GM04503 (cell line): ENCODE results near the gene FXR2.
"Not testable (repeated sequence)": the region's sequence is repeated elsewhere in the genome, so short reads cannot be mapped to it uniquely, and the experiment has no call there.

Experiments
- DNase-seq: peaks from one replicate; pipeline ENCODE4 v3.0.0-alpha.2; 2012; ENCODE audit warnings: low read depth

FXR2 gene

DNA sequence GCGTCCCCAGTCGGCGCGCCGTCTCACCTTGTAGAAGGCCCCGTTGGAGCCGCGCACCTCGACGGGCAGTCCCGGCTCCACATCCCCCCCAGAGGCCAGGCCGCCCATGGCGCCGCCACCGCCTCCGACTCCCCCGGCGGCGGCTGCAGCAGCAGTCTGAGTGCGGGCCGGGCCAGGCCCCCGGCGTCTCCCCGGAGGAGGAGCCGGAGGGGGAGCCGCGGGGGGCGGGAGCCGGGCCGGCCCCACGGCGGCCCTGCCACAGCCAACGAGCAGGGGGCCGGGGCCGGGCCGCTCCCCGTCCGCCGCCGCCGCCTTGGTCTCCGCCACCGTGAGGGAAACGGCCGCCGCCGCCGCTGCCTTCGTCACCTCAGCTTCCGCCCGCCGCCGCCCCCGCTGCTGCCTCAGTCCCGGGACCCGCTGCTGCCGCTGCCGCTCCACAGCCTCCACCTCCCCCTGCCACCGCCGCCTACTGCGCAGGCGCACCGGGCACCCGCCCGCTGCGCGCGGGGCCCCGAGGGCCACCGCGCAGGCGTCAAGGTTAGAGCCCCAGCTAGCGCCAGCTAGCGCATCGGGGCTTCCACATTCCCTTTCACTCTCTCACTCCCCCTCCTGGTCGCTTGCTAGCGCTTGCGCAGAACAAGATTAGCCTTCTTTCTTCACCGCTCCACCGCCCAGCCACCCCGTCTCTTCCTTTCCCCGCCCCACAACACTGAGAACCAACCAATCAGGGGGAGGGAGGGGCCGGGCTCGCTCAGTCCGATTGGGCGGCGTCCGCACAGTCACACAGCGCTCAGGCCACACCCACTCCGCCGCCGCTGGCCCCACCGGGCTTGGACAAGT lies at the start of gene FXR2:
TSS of gene FXR2 (minus strand) at position 473 of the 840 bp plus-strand sequence. CDS start at position 108, 365 bp downstream.
- DNase-seq: peak; percentile 97

DNA sequence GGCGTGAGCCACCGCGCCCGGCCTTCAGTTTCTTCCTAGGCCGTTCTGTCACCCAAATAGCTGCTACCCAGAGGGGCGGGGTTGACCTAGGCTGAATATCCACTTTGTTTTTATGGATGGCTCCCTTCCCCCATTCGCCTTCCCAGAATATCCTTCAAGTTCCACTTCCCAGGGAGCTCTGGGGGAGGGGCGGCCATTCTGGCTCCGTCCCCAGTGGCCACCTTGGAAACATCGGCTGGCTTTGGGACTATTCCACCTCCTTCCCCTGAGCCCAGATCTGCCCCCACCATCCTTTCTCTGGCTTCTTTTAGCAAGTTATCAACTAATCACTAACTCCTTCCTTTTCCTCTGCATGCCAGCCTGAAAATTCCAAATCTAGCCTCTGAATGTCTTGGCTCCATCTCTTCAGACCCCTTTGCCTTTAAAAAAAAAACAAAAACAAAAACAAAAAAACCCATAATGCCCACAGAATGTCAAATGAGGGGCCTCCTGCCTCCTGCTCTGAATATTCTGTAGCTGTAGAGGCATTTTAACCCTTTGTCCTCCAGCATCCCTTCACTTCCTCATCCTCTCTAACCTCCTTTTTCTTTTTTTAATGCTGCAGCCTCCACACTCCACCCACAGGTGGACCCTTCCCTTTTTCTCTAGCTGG lies 42.4 kb upstream of the FXR2 start:
- DNase-seq: no peak

GRCh38 chr17:7655541-7655840 lies 40.8 kb upstream of the FXR2 start:
- DNase-seq: no peak

DNA sequence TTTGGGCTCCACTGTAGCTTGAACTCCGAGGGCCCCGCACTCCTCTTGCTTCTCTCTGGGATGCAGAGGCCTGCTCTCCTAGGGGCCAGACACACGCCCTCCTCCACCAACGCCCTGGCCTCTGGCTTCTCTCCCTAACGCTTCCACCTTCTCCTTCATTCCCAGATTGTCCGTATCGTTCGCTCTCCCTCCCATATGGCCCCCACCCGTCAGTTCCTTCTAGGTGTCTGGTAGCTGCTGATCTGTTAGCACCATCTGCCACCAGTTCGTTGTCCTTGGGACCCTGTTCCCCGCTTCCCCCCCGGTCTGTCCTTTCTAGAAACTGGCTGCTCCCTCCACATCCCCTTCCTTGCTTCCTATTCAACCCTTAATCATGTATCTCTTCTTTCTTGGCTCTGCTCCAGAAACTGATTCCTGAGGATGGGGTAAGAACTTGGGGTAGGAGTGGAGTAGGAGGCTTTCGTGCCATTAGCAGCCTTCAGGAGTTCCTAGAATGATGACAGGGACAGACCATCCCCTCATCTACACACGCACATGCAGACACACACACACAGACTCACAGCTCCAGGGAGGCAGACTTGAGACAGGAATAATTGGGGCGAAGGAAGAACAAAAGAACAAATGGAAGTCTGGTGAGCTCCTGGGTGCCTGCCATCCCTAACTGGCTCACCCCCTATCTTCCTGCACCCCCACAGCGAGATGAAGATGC lies 40.3 kb upstream of the FXR2 start:
- no peak for DNase-seq

DNA sequence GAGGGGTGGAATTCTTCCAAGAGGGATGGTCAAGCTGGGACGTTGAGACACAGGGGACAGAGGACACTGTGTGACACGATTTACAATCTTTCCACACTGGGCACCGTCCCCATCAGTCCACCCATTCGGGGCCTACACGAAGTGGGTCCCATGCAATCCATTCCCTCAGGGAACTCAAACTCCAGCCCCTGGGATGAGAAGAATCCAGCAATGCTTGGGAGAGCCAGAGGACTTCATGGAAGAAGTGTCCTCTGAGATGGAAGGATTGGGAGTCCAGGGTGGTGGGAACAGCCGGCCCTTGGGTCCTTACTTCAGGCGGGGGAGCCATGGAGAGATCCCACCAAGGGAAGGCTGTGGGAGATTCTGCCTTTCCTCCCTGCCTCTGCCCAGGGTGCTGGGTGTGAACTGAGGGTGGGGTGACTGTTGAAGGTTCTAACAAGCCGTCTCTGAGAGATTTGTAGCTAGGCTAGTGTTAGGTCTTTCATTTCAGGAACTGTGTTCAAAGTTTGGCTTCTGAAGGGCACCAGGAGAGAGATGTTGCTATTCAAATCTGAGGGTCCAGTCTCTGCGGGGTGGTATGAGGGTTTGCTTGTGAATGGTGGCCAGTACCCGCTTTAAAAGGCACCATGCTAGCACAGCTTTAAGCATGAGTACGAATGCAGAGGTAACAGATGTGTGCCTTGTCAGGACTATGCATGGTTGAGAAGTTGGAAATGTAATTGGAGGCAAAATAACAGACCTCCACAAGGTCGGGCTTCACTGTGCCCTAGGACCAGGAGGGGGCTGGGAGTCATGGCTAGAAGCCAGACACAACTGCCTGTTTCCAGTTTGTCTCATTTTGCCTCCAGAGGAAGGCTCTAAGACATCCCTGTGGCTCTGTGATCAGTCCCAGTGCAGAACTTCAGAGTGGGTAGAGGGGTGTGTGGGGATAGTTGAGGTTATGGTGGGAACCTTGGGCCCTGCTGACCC lies 38.0 kb upstream of the FXR2 start:
- no peak for DNase-seq

DNA sequence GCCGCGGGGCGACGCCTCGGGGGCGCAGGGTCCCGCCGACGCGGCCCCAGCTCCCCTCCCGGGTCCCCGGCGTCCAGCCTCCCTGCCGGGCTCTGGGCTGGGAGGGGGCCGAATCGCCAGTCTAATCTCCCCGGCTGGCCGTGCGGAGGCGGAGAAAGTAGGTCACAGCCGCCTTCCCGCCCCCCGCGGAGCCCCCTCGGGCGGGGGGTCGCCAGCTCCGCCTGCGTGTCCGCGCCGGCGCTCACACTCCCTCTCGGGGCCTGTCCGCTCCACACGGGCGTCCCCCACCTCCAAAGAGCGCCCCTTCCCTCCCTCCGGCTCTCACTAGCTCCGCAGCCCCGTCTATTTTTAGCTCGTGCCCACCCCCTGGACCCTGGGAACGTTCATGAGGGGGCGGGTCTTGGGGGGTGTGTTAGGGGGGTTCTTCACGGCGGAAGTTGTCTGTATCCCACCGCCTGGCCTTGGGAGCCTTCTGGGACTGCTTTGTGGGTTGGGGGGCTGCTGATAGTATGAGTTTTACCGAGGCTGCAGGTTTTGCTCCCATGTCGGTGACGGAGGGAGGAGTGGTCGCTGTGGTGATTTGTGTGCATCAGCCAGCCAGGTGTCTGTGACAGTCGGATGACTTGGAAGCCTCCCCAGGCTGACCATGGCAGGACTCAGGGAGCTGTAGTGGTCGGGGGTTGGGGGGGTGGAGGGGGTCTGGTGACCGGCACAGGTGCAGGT lies 37.1 kb upstream of the FXR2 start:
- DNase-seq: no peak

GRCh38 chr17:7651097-7651664 lies 36.5 kb upstream of the FXR2 start:
- no peak for DNase-seq

- no peak for DNase-seq
Observed at GRCh38 chr17:7650509-7651096, 35.9 kb upstream of the FXR2 start, which contains the start of gene ATP1B2. Gene ATP1B2 (plus strand): TSS chr17:7650926. CDS start chr17:7651519, 593 bp downstream.

GRCh38 chr17:7647018-7647417 lies 32.3 kb upstream of the FXR2 start:
- no peak for DNase-seq

DNA sequence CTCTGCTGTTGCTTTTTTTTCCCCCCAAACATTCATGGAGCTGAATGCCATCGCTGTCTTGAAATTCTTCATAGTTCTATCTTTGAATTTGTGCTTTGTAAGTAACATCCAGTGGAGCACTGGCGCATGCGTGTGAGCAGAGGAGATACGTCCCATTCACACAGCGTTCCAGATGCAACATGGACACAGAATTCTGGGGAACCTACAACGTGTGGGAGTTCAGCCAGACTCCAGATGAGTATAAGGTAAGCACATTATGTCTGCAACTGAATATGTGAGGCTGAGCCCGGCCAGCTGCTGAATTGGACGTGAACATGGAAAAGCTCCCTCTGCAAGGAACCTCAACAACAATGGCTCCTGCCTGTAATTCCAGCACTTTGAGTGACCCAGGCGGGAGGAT lies 31.8 kb upstream of the FXR2 start:
- no peak for DNase-seq

GRCh38 chr17:7644775-7645174 lies 30.1 kb upstream of the FXR2 start:
- DNase-seq: no peak

DNA sequence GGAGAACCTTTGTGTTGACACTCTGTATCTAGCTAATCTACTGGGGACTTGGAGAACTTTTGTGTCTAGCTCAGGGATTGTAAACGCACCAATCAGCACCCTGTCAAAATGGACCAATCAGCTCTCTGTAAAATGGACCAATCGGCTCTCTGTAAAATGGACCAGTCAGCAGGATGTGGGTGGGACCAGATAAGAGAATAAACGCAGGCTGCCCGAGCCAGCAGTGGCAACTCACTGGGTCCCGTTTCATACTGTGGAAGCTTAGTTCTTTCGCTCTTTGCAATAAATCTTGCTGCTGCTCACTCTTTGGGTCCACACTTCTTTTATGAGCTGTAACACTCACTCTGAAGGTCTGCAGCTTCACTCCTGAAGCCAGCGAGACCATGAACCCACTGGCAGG lies 26.9 kb upstream of the FXR2 start:
- DNase-seq: not testable (repeated sequence)

GRCh38 chr17:7640783-7641182 lies 26.1 kb upstream of the FXR2 start:
- DNase-seq: no peak

- DNase-seq: no peak
Observed at GRCh38 chr17:7636163-7636562, 21.5 kb upstream of the FXR2 start.

GRCh38 chr17:7634384-7634783 lies 19.7 kb upstream of the FXR2 start:
- DNase-seq: no peak

DNA sequence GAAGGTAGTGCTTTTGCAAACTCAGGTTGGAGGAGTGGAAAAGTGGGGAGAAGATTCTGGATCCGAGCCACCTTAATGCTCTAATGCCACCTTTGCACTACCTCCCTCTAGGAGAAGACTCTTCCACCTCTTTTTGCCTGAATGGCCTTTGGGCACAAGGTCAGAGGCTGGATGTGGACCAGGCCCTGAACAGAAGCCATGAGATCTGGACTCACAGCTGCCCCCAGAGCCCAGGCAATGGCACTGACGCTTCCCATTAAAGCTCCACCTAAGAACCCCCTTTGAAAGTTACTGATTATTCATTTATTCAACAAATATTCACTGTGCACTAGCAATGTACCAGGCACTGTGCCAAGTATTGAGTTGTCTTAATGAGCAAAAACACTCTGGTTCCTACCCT lies 18.4 kb upstream of the FXR2 start:
- no peak for DNase-seq

- no peak for DNase-seq
Observed at GRCh38 chr17:7632492-7632894, 17.8 kb upstream of the FXR2 start.

- no peak for DNase-seq
Observed at GRCh38 chr17:7631398-7632380, 17.0 kb upstream of the FXR2 start.

DNA sequence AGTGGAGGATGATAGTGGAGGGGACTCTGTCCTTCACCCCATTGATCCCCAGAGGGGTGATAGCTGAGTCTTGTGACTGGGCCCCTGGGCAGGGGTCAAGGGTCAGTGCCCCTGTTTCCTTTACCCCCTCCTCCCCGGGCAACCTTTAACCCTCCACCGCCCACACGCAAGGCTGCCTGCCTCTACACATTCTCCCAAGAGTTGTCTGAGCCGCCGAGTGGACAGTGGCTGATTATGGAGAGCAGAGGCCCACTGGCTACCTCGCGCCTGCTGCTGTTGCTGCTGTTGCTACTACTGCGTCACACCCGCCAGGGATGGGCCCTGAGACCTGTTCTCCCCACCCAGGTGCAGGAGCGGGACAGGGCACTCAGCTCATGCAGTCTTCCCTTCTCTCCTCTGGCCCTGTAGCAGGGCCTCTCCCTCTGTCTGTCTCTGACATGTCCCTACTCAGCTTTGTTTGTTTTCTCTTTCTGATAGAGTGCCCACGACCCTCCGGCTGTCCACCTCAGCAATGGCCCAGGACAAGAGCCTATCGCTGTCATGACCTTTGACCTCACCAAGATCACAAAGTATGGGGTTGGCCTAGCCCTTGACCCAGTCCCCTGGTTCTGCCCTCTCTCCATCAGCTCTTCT lies 15.4 kb upstream of the FXR2 start, which contains the start of gene SHBG:
TSS of gene SHBG (plus strand) at position 197 of the 633 bp plus-strand sequence. CDS start at position 235, 38 bp downstream.
- no peak for DNase-seq
